CD4-positive, alpha-beta T cell treated with Interleukin-21 for 1 hour (primary cell): ENCODE results near the gene ATP5PF.
"Not testable (repeated sequence)": the region's sequence is repeated elsewhere in the genome, so short reads cannot be mapped to it uniquely, and the experiment has no call there.

Experiments
- DNase-seq: peaks from one replicate; pipeline ENCODE4 v3.0.0-alpha.2; 2020

ATP5PF gene

GRCh38 chr21:25721987-25722386, 12.7 kb downstream of the ATP5PF start:
- DNase-seq: no peak

GRCh38 chr21:25717491-25718147, 17.1 kb downstream of the ATP5PF start:
- no peak for DNase-seq

DNA sequence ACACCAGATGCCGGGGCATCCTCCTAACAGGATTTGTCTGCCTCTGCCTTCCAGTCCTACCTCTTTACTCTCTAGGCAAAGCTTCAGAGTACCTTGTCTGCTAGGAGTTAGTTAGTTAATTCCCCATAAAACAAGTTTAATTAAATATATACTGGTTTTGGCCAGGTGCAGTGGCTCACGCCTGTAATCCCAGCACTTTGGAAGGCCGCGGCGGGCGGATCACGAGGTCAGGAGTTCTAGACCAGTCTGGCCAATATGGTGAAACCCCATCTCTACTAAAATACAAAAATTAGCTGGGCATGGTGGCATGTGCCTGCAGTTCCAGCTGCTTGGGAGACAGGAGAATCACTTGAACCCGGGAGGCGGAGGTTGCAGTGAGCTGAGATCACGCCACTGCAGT, 20.6 kb downstream of the ATP5PF start:
- DNase-seq: not testable (repeated sequence)

DNA sequence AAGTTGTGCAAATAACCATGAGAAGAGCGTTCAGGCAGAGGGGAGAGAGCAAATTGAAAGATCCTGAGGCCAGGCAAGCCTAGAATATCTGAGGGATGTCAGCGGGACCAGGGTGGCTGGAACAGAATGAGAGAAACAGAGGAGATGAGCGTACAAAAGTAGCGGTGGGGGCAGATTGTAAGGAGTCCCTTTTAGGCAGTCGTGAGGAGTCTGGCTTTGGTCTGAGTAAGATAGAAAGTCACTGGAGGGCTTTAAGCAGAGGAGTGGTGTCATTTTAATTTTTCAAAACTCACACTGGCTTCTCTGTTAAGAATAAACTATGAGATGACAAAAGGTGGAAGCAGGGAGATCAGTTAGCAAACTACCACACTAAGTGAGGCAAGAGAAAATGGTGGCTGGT, 24.2 kb downstream of the ATP5PF start:
- DNase-seq: no peak

GRCh38 chr21:25709684-25710265, 24.9 kb downstream of the ATP5PF start:
- no peak for DNase-seq

DNA sequence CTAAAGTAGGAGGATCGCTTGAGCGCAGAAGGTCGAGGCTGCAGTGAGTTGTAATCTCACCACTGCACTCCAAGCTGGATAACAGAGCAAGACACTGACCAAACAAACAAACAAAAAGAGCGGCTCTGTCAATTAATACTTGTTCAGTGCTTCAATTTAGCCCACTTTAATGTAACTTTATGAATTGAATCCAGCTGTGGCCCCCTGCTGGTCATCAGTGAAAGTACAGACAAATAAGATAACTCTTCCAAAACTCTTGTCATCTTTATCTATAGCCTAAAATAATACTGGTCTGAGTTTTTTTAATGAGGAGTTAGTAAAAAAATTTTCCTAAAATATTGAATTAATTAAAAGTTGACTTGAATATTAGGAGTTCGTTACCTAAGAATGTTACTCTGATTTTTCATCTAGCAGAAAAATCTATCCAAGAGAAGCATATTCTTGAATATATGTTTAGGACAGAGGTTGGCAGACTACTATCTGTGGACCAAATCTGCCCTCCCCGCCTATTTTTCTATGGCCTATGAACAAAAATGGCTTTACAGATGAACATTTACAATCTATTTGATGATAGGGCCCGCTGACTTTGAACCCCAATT, 26.1 kb downstream of the ATP5PF start:
- peak; percentile 64 for DNase-seq

DNA sequence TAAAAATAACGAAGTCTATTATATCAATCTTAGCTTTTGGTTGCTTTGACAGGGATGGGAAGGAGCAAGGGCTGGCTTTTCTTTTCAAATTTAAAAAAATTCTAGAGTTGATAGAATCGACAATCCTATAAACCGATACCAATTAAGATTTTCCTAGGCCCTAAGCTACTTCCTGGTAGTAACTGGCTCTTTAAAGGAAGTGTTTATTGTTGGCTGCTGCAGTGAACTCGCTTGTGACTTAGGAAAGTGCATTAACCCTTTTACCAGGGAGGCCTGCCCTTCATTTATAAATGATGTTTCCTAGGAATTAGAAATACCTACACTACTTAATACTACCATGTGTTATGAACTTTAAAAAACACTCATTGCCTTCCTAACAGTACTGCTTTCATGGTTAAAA, 33.2 kb downstream of the ATP5PF start:
- DNase-seq: no peak

- DNase-seq: no peak
Measured at GRCh38 chr21:25700741-25701140, 34.0 kb downstream of the ATP5PF start.

- not testable (repeated sequence) for DNase-seq
Measured at GRCh38 chr21:25695461-25695860, 39.2 kb downstream of the ATP5PF start.

- no peak for DNase-seq
Measured at GRCh38 chr21:25691976-25692375, 42.7 kb downstream of the ATP5PF start.

DNA sequence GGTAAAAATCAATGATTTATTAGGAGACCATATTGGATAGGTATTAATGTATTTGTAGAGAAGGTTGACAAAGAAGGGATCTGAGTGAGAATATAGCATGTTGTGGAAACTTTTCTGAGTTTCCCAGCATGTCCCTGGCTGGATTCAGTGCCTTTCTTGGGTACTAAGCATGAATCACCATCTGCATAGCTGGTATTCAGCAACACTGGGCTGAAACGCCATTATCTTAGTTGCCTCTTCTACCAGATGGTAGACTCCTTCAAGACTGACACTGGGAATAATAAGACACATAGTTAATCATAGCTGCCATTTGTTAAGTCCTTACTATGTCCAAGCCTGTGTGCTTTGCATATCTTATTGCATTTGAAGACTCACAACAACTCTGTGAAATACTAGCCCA, 45.5 kb downstream of the ATP5PF start:
- DNase-seq: no peak

- no peak for DNase-seq
Measured at GRCh38 chr21:25688275-25689155, 46.2 kb downstream of the ATP5PF start.

DNA sequence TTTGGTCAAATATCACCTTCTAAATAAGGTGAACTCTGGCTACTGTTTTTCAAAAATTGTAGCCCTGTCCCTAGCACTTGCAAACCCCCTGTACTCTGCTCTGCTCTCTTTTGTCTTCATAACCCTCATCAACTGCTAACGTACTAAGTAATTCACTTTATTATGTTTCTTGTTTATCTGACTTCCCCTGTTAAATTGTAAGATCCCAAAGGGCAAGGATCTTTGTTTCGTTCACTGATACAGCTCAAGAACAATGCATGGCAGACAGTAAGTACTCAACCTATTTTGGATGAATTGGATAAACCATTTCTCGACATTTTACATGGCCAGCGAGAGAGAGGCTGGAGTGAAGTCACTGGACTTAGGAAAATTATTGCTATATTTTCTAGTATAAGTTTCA, 46.9 kb downstream of the ATP5PF start:
- DNase-seq: no peak

- no peak for DNase-seq
Measured at GRCh38 chr21:25682382-25682781, 52.3 kb downstream of the ATP5PF start.

DNA sequence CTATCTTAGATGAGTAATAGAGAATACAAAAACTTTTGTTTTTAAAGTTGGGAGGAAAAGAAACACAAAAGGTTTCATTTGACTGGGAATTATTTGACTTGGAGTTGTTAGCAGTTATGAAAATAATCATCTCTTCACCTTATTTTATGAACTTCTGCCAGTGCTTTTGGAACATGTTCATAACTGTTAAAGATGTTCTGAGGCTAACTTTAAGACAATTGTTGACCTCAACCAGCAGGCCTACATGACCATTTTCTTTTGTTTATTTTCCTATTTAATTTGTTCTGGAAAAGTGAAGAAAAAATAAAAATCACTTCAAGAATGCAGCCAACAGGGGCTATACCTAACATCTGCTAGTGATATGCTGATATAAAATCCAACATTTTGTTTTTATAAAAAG, 58.3 kb downstream of the ATP5PF start:
- no peak for DNase-seq
